RWPE1 (cell line): ENCODE data around the gene BEAN1.

Experiments
- CTCF ChIA-PET: fragments of 350-600 bp; sonication (Branson Sonifier 250); formaldehyde crosslinking; extraction: SDS; loops from one replicate; lab custom pipeline; 2021; lab: Yijun Ruan, JAX
- POLR2A ChIA-PET: fragments of 400-600 bp; formaldehyde crosslinking; extraction: SDS; loops from one replicate; lab custom pipeline; 2020; ENCODE audit warnings: antibody characterized with exemption; ENCODE audit not compliant: low non-redundant PET; lab: Yijun Ruan, JAX
- DNase-seq: peaks from one replicate; pipeline ENCODE4 v3.0.0; 2012; ENCODE audit warnings: low spot score
- H3K27ac ChIP-seq: fragments of 450-650 bp; 2 replicates; pipeline ENCODE4 v1.5.1; 2017
- CTCF ChIP-seq: fragments of 450-650 bp; conservative IDR thresholded peaks from 2 replicates; pipeline ENCODE4 v1.5.1; 2017; ENCODE audit warnings: low read depth, mild to moderate bottlenecking

Gene BEAN1

GRCh38 chr16:66439051-66439730 is 12.1 kb downstream of the BEAN1 start:
- H3K27ac ChIP-seq: no peak overlapping the region
- CTCF ChIA-PET: no interaction called here
- POLR2A ChIA-PET: no interaction called here
- TF ChIP-seq CTCF: no peak
- no peak for DNase-seq

GRCh38 chr16:66440271-66440802 is 13.2 kb downstream of the BEAN1 start:
- TF ChIP-seq CTCF: no peak
- DNase-seq: no peak
- ChIA-PET CTCF (no interaction called here), POLR2A (interaction anchor here (0.6 kb wide), 1 partner anchor 106 kb away, joined by 5 read pairs; no protein-coding TSS in a partner anchor)
- no peak overlapping the region for H3K27ac ChIP-seq

- no peak for TF ChIP-seq CTCF
- H3K27ac ChIP-seq: no peak overlapping the region
- DNase-seq: no peak
- POLR2A ChIA-PET: interaction anchor here (0.6 kb wide), 1 partner anchor 105 kb away, joined by 5 read pairs; no protein-coding TSS in a partner anchor
- CTCF ChIA-PET: no interaction called here
These were observed 13.9 kb downstream of the BEAN1 start for GRCh38 chr16:66440970-66441369.

GRCh38 chr16:66441586-66442375 is 14.7 kb downstream of the BEAN1 start:
- ChIA-PET CTCF (no interaction called here), POLR2A (no interaction called here)
- no peak for DNase-seq
- no peak overlapping the region for H3K27ac ChIP-seq
- TF ChIP-seq CTCF: no peak

- CTCF ChIA-PET: interaction anchor here (0.7 kb wide), 1 partner anchor 108 kb away, joined by 3 read pairs; no protein-coding TSS in a partner anchor
- no peak overlapping the region for H3K27ac ChIP-seq
- DNase-seq: no peak
- POLR2A ChIA-PET: no interaction called here
- TF ChIP-seq CTCF: no peak
These were observed 15.6 kb downstream of the BEAN1 start for GRCh38 chr16:66442502-66443268.

GRCh38 chr16:66443269-66443652 is 16.2 kb downstream of the BEAN1 start:
- ChIA-PET CTCF (interaction anchor here (0.7 to 0.8 kb wide), 2 partner anchors 38 to 108 kb away, joined by 3 to 4 read pairs; no protein-coding TSS in a partner anchor), POLR2A (no interaction called here)
- TF ChIP-seq CTCF: no peak
- no peak overlapping the region for H3K27ac ChIP-seq
- DNase-seq: no peak
